ENCODE measurements around the gene ICAM4. TPM values are rescaled to one million over a fixed set of nuclear protein-coding genes. Genes with fewer than 3 reads are reported as not detected.

ICAM4 gene, protein sequence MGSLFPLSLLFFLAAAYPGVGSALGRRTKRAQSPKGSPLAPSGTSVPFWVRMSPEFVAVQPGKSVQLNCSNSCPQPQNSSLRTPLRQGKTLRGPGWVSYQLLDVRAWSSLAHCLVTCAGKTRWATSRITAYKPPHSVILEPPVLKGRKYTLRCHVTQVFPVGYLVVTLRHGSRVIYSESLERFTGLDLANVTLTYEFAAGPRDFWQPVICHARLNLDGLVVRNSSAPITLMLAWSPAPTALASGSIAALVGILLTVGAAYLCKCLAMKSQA
- total RNA-seq: not detected

DNA sequence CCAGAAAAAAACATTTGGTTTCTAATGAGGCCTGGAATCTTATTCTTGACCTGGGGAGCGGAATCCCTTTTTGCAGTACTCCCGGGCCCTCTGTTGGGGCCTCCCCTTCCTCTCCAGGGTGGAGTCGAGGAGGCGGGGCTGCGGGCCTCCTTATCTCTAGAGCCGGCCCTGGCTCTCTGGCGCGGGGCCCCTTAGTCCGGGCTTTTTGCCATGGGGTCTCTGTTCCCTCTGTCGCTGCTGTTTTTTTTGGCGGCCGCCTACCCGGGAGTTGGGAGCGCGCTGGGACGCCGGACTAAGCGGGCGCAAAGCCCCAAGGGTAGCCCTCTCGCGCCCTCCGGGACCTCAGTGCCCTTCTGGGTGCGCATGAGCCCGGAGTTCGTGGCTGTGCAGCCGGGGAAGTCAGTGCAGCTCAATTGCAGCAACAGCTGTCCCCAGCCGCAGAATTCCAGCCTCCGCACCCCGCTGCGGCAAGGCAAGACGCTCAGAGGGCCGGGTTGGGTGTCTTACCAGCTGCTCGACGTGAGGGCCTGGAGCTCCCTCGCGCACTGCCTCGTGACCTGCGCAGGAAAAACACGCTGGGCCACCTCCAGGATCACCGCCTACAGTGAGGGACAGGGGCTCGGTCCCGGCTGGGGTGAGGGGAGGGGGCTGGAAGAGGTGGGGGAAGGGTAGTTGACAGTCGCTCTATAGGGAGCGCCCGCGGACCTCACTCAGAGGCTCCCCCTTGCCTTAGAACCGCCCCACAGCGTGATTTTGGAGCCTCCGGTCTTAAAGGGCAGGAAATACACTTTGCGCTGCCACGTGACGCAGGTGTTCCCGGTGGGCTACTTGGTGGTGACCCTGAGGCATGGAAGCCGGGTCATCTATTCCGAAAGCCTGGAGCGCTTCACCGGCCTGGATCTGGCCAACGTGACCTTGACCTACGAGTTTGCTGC, at the start of gene ICAM4:
TSS of gene ICAM4 (plus strand) at position 153 of the 935 bp plus-strand sequence. CDS start at position 211, 58 bp downstream.

DNA sequence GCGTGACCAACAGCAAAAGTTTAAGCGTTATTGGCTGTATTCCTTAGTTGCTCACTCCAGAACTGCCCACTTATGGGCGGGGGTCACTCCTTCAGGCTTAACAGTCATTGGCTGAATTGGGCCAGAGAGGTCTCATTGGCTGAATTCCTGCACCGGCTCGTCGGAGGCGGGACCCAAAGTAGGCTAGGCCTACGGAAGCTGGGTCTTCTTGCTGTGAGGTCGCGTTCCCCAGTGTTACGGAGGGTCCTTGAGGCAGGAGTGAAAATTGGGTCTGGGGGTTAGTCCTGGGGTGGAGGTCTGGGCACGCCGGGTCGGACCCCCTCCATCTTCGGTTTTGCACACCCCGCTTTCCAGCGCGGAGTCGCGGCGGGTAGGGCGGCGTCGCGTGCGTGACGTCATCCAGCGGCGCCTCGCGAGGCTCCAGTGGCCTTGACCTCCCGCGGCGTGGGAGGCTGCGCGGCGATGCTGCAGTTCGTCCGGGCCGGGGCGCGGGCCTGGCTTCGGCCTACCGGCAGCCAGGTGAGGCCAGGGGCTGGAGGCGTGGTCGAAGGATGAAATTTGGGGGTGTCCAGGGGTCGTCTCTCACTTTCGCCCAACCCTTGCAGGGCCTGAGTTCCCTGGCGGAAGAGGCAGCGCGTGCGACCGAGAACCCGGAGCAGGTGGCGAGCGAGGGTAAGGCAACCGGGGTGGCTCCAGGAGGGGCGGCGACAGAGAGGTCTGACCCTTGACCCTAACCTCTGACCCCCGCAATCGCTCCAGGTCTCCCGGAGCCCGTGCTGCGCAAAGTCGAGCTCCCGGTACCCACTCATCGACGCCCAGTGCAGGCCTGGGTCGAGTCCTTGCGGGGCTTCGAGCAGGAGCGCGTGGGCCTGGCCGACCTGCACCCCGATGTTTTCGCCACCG, 34.7 kb upstream of the ICAM4 start, which contains the start of gene MRPL4:
TSS of gene MRPL4 (plus strand) at position 423 of the 903 bp plus-strand sequence. CDS start at position 463, 40 bp downstream.

DNA sequence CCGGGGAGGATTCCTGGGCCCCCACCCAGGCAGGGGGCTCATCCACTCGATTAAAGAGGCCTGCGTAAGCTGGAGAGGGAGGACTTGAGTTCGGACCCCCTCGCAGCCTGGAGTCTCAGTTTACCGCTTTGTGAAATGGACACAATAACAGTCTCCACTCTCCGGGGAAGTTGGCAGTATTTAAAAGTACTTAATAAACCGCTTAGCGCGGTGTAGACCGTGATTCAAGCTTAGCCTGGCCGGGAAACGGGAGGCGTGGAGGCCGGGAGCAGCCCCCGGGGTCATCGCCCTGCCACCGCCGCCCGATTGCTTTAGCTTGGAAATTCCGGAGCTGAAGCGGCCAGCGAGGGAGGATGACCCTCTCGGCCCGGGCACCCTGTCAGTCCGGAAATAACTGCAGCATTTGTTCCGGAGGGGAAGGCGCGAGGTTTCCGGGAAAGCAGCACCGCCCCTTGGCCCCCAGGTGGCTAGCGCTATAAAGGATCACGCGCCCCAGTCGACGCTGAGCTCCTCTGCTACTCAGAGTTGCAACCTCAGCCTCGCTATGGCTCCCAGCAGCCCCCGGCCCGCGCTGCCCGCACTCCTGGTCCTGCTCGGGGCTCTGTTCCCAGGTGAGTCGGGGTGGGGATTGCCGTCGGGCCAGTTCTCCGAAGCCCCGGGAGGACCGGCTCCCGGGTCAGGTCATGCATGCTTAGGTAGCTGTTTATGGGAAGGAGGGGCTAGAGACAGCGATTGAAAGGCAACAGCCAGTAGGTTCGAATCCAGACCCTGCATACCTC, 15.9 kb upstream of the ICAM4 start, which contains the start of gene ICAM1:
TSS of gene ICAM1 (plus strand) at position 505 of the 779 bp plus-strand sequence. CDS start at position 545, 40 bp downstream.

DNA sequence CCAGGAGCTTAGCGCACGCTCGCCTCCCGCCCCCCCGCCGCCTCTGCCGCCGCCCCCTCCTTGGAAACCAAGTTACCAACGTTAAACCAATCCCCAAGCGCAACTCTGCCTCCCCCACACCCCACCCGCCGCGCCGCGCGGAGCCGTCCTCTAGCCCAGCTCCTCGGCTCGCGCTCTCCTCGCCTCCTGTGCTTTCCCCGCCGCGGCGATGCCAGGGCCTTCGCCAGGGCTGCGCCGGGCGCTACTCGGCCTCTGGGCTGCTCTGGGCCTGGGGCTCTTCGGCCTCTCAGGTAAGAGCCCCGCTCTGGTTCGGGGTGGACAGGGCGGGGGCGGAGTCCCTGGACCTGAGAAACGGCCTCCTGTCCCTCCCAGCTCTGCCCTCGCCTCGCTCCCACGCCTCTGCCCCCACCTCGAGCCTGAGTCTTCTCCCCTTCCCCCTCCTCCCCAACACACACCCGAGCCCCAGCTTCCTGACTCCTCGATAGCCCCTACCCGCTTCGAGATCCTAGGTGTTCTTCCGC, 3.1 kb downstream of the ICAM4 start, which contains the start of gene ICAM5:
TSS of gene ICAM5 (plus strand) at position 117 of the 521 bp plus-strand sequence. CDS start at position 209, 92 bp downstream.

DNA sequence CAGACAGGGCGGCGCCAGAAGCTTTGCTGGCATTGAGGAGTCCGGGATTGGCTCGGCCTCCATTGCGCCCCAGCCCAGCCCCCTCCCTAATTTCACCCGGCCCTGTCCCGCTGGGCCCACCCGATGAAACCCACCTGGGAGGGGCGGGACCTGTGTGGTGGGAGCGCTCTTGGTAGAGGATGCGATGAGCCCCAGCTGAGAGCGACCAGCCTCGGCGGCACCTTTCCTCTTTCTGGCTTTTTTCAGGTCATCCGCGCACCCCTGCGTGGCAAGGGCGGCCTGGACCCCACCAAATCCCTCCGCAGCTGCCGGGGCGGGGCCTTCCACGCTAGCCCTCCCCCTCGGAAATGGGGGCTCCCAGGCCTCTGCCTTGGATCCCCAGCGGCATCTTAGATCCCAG, 22.7 kb downstream of the ICAM4 start, which contains the start of gene ZGLP1:
TSS of gene ZGLP1 (minus strand) at position 393 of the 400 bp plus-strand sequence.

DNA sequence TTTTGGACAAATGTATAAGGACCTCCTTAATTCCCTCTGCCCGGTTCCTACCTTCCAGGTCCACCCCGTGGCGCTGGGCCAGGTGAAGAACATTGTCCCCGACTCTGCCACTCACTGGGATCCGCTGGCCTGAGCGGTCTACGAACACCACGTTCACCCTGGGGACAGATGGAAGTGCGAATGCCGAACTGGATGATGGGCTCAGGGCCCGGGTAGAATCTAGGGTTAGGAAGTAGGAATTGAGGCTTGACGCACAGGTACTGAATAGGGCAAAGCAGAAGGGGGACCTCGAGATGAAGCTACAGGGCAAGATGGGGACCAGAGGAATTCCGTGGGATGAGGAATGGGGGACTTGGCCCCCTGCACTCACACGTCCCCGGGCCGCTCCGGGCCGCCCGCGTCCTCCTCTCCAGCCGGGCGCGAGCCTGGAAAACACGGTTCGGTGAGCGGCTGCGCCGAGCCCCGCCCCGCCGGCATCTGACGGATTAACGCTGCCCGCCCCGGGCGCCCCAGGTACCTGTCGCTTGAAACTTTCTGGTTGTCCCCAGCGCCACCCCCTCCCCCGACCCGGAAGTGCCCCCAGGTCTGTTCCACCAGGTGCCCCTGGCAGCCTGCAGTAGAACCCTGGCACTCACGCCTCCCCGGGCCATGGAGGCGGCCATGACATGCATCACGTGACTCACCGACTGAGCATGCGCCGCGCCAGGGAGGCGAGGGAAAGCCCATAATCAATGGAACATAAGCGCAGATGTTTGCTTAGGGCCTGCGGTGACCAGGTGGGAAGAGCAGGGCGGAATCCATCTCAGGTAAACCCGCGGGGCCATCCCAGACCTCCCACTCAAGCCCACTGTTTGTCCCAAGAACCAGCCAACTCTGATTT, 28.8 kb downstream of the ICAM4 start, which contains the start of gene FDX2:
TSS of gene FDX2 (minus strand) at position 681 of the 880 bp plus-strand sequence. CDS start at position 662, 19 bp downstream.

DNA sequence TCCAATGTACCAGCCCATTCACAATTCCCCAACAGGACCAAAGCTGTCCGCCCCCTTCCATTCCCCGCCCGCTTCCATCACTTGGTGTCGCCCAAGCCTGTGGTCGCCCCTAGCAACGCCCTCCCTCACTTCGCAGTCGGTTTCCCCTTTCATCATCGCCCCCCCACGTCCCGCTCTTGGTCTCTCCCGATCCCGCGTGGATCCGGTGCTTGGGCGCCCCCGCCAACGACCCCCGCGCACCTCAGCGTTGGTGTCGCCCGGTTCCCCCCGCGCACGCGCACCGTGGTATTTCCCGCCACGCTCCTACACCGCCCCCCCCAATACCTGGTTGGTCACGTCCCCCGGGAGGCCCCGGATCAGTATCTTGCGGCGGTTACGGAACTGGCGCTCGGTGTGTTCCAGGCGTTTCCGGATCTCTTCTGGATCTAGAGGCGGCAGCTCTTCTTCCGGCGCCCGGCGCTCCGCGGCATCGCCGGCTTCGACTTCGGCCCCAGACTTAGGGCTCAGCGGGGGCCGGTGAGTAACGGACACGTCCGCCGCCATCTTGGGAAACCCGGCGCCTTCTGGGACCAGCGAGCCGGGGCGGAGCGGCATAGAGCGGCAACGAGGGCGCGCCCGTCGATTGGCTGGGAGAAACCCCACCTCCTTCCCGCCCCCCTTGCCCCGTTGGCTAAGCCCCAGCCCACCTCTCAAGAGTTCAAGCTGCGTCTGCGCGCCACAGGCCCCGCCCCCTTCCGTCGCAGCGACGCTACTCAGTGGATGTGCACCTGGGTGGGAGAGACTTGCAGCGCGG, 46.4 kb downstream of the ICAM4 start, which contains the start of gene RAVER1:
TSS of gene RAVER1 (minus strand) at position 565 of the 793 bp plus-strand sequence. CDS start at position 543, 22 bp downstream.

Small RNA genes within 50 kb of the gene (small RNA-seq; reads per million reads assigned to genes)
- gene AC011511.1 (0 reads per million in 2 donors), gene AC011511.4 (0 reads per million in 2 donors)

Other genes starting within 250 kb of the ICAM4 start
- 100 to 1,000 TPM in 1 of 2 donors, 10 to 100 TPM in 1; 94.9 to 121 TPM for gene SHFL, start 200.6 kb upstream of the ICAM4 start, total RNA-seq
- gene ANGPTL6, start 184.3 kb upstream of the ICAM4 start, total RNA-seq: under 1 TPM in 1 of 2 donors, not detected in 1; 0.34 TPM
- gene PPAN, start 180.6 kb upstream of the ICAM4 start, total RNA-seq: 10 to 100 TPM; 28.6 to 51.6 TPM
- 1 to 10 TPM; 1.4 to 2.0 TPM for gene P2RY11, start 175.3 kb upstream of the ICAM4 start, total RNA-seq
- 100 to 1,000 TPM; 192 to 322 TPM for gene EIF3G, start 167.1 kb upstream of the ICAM4 start, total RNA-seq
- gene DNMT1, start 92.0 kb upstream of the ICAM4 start, total RNA-seq: 10 to 100 TPM; 30.6 to 78.9 TPM
- gene S1PR2, start 55.6 kb upstream of the ICAM4 start, total RNA-seq: 10 to 100 TPM in 1 of 2 donors, 1 to 10 TPM in 1; 10.0 to 15.3 TPM
- 10 to 100 TPM; 58.5 to 82.6 TPM for gene MRPL4, start 34.7 kb upstream of the ICAM4 start, total RNA-seq
- gene ICAM1, start 15.8 kb upstream of the ICAM4 start, total RNA-seq: 10 to 100 TPM; 52.9 to 90.2 TPM
- under 1 TPM; under 0.01 to 0.33 TPM for gene ICAM5, start 3.0 kb downstream of the ICAM4 start, total RNA-seq
- gene ZGLP1, start 22.9 kb downstream of the ICAM4 start, total RNA-seq: under 1 TPM; 0.33 to 0.34 TPM
- 10 to 100 TPM in 1 of 2 donors, 1 to 10 TPM in 1; 10.0 to 13.3 TPM for gene FDX2, start 29.1 kb downstream of the ICAM4 start, total RNA-seq
- 10 to 100 TPM; 13.1 to 15.3 TPM for gene RAVER1, start 46.6 kb downstream of the ICAM4 start, total RNA-seq
- gene ICAM3, start 52.7 kb downstream of the ICAM4 start, total RNA-seq: 10 to 100 TPM in 1 of 2 donors, 1 to 10 TPM in 1; 5.5 to 10.3 TPM
- 10 to 100 TPM; 69.5 to 85.6 TPM for gene TYK2, start 93.6 kb downstream of the ICAM4 start, total RNA-seq
- 100 to 1,000 TPM; 143 to 207 TPM for gene CDC37, start 116.6 kb downstream of the ICAM4 start, total RNA-seq
- 1 to 10 TPM; 5.3 to 6.5 TPM for gene PDE4A, start 133.6 kb downstream of the ICAM4 start, total RNA-seq
- 10 to 100 TPM; 67.3 to 71.6 TPM for gene KEAP1, start 216.4 kb downstream of the ICAM4 start, total RNA-seq
- under 1 TPM in 1 of 2 donors, not detected in 1; under 0.01 TPM for gene S1PR5, start 230.5 kb downstream of the ICAM4 start, total RNA-seq

Data from melanocyte of skin (primary cell).